PC-9 (cell line): ENCODE data around the gene MACROH2A1. TPM values are rescaled to one million over a fixed set of nuclear protein-coding genes. Genes with fewer than 3 reads are reported as not detected.

Source experiments
- BruUV-seq: library from RNA; stranded (reverse); fragments of 400-500 nt; replicated peaks from 2 replicates; lab custom pipeline; 2021; lab: Mats Ljungman, UMichigan
- CTCF ChIA-PET: fragments of 300-600 bp; sonication (Branson Sonifier 250); formaldehyde crosslinking; loops from one replicate; lab custom pipeline; 2022; ENCODE audit warnings: antibody characterized with exemption; lab: Charles Lee
- POLR2A ChIA-PET: fragments of 300-600 bp; sonication (Branson Sonifier 250); formaldehyde crosslinking; loops from one replicate; lab custom pipeline; 2022; ENCODE audit warnings: antibody characterized with exemption; ENCODE audit not compliant: unreplicated experiment; lab: Charles Lee
- DNase-seq, 2 experiments: peaks; one replicate each; pipeline versions ENCODE4 v3.0.0 to v3.0.0-alpha.2; 2015 to 2022; ENCODE audit warnings: mixed read lengths in 1 of 2
- H2AFZ ChIP-seq: fragments of 200-600 bp; sonication (generic); 2 replicates; pipeline ENCODE4 v1.8.1; 2017; ENCODE audit warnings: antibody characterized with exemption
- H3F3A ChIP-seq: fragments of 200-600 bp; sonication (generic); 2 replicates; pipeline ENCODE4 v1.8.1; 2017; ENCODE audit warnings: antibody characterized with exemption, mild to moderate bottlenecking, low read depth; ENCODE audit not compliant: insufficient read depth
- H3K27ac ChIP-seq: fragments of 200-600 bp; sonication (generic); 2 replicates; pipeline ENCODE4 v1.6.1; 2016; ENCODE audit warnings: mixed run types
- H3K27me3 ChIP-seq: fragments of 200-600 bp; sonication (generic); 2 replicates; pipeline ENCODE4 v1.6.1; 2016; ENCODE audit warnings: low read depth, mixed run types; ENCODE audit not compliant: insufficient read depth
- H3K36me3 ChIP-seq: fragments of 200-600 bp; sonication (generic); 2 replicates; pipeline ENCODE4 v1.6.1; 2016; ENCODE audit warnings: low read depth, mixed run types
- H3K4me1 ChIP-seq: fragments of 200-600 bp; sonication (generic); replicated peaks from 2 replicates; pipeline ENCODE4 v1.6.1; 2016; ENCODE audit warnings: mixed run types; ENCODE audit not compliant: insufficient read depth
- H3K4me2 ChIP-seq: fragments of 200-600 bp; sonication (generic); 2 replicates; pipeline ENCODE4 v1.6.1; 2017; ENCODE audit warnings: mixed run types
- H3K4me3 ChIP-seq: fragments of 200-600 bp; sonication (generic); 2 replicates; pipeline ENCODE4 v1.6.1; 2016; ENCODE audit warnings: mixed run types
- H3K79me2 ChIP-seq: fragments of 200-600 bp; sonication (generic); 2 replicates; pipeline ENCODE4 v1.6.1; 2017; ENCODE audit warnings: low read depth, mixed run types
- H3K9me2 ChIP-seq: fragments of 200-600 bp; sonication (generic); 2 replicates; pipeline ENCODE4 v1.8.1; 2017; ENCODE audit warnings: mild to moderate bottlenecking; ENCODE audit not compliant: insufficient read depth
- H3K9me3 ChIP-seq: fragments of 200-600 bp; sonication (generic); 2 replicates; pipeline ENCODE4 v1.8.1; 2016; ENCODE audit warnings: low read depth; ENCODE audit not compliant: insufficient read depth
- H4K20me1 ChIP-seq: fragments of 200-600 bp; sonication (generic); 2 replicates; pipeline ENCODE4 v1.8.1; 2017; ENCODE audit not compliant: insufficient read depth
- EZH2 ChIP-seq: fragments of 200-600 bp; sonication (generic); IDR thresholded peaks from 2 replicates; pipeline ENCODE4 v1.8.0; 2017; ENCODE audit warnings: antibody characterized with exemption, low read depth
- intact Hi-C: fragments of 100-400 bp; cut with micrococcal nuclease; formaldehyde crosslinking; loops from one replicate; pipeline ENCODE4 v1.10.0; 2022; ENCODE audit not compliant: unreplicated experiment
- total RNA-seq: library from RNA; stranded (reverse); gene quantifications from 2 replicates; pipeline ENCODE4 v1.2.3, GENCODE V29; 2021
- TF ChIP-seq, protein P1 (sequence below): fragments of 200-600 bp; sonication (generic); conservative IDR thresholded peaks from 2 replicates; pipeline ENCODE4 v1.6.1; 2017; ENCODE audit warnings: mixed run types, antibody characterized with exemption, mild to moderate bottlenecking, moderate library complexity

Gene MACROH2A1
- total RNA-seq, 1 experiment from 2014 or later, result 223 TPM

DNA sequence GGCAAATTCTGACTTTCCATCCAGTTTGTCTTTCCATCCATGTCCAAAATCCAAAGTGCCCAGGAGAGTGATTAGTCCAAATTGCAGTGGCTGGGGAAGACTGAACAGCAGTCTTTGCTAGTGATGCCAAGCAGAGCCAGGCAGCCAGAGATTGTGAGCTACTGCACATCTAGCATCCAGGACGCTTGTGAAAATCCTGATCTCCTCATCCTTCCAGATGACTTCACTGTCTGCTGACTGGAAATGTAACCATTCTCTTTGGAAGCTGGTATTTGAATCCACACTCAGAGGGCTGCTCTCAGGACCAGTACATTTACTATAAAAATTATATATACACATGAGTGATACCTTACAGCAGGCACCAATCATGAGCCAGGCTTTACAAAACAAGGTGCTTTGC, 49.6 kb downstream of the MACROH2A1 start:
- Histone ChIP-seq H3K4me3 (no peak overlapping the region), H3K36me3 (peaks cover 12% of the 10 kb centered on the region; the same call in 1 of the 2 replicates), H3K4me1 (no peaks in the 10 kb centered on the region), H3K27me3 (no peaks in the 10 kb centered on the region), H3K79me2 (no peaks in the 10 kb centered on the region), H4K20me1 (peaks cover 29% of the 10 kb centered on the region), H3K27ac (no peak overlapping the region), H3K9me2 (no peaks in the 10 kb centered on the region), H3K9me3 (no peaks in the 10 kb centered on the region), H3K4me2 (no peak overlapping the region), H3F3A (no peaks in the 10 kb centered on the region; the same call in 1 of the 2 replicates), H2AFZ (no peak overlapping the region)
- intact Hi-C loops, result no loop called here
- POLR2A ChIA-PET, result interaction anchor here (0.7 kb wide), 1 partner anchor 129 kb away, joined by 3 read pairs; no protein-coding TSS in a partner anchor
- DNase-seq, result no peak
- TF ChIP-seq, protein P1, sequence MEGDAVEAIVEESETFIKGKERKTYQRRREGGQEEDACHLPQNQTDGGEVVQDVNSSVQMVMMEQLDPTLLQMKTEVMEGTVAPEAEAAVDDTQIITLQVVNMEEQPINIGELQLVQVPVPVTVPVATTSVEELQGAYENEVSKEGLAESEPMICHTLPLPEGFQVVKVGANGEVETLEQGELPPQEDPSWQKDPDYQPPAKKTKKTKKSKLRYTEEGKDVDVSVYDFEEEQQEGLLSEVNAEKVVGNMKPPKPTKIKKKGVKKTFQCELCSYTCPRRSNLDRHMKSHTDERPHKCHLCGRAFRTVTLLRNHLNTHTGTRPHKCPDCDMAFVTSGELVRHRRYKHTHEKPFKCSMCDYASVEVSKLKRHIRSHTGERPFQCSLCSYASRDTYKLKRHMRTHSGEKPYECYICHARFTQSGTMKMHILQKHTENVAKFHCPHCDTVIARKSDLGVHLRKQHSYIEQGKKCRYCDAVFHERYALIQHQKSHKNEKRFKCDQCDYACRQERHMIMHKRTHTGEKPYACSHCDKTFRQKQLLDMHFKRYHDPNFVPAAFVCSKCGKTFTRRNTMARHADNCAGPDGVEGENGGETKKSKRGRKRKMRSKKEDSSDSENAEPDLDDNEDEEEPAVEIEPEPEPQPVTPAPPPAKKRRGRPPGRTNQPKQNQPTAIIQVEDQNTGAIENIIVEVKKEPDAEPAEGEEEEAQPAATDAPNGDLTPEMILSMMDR, result no peak
- no peak for TF ChIP-seq EZH2
- no TSS peak for BruUV-seq
- CTCF ChIA-PET, result interaction anchor here (0.9 kb wide), 1 partner anchor 76 kb away, joined by 3 read pairs; no protein-coding TSS in a partner anchor

DNA sequence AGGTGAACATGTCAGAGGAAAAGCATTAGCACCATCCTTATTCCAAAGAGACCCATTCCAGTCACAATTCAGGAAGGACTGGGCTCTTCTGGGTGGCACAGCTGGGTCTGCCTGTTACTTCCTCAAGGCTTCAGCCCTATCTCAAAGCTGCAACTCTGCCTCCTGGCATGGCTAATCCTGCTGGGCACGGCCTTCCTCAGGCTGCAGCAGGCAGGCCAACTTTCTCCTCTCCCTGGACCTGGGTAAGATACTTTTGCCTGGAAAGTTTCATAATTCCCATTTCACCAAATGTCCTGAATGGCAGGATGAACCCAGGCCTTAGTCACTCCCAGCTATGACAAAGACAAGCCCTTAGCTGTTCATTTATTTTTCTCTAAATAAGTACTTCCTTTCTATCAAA, 50.1 kb downstream of the MACROH2A1 start:
- Histone ChIP-seq H3K27me3 (no peaks in the 10 kb centered on the region), H3K4me3 (no peak overlapping the region), H3F3A (no peaks in the 10 kb centered on the region; the same call in 1 of the 2 replicates), H4K20me1 (peaks cover 23% of the 10 kb centered on the region), H3K4me2 (no peak overlapping the region), H3K79me2 (no peaks in the 10 kb centered on the region), H2AFZ (no peak overlapping the region), H3K36me3 (peaks cover 12% of the 10 kb centered on the region; the same call in 1 of the 2 replicates), H3K27ac (no peak overlapping the region), H3K9me2 (no peaks in the 10 kb centered on the region), H3K9me3 (no peaks in the 10 kb centered on the region), H3K4me1 (no peaks in the 10 kb centered on the region)
- DNase-seq, result no peak
- CTCF ChIA-PET, result no interaction called here
- TF ChIP-seq EZH2, result no peak
- TF ChIP-seq, protein P1, result no peak
- BruUV-seq, result no TSS peak
- intact Hi-C loops, result no loop called here
- POLR2A ChIA-PET, result interaction anchor here (0.7 kb wide), 1 partner anchor 129 kb away, joined by 3 read pairs; no protein-coding TSS in a partner anchor

GRCh38 chr5:135347392-135347791, 51.6 kb downstream of the MACROH2A1 start:
- H4K20me1 ChIP-seq, result peaks cover 23% of the 10 kb centered on the region
- POLR2A ChIA-PET, result no interaction called here
- H3F3A ChIP-seq, result no peaks in the 10 kb centered on the region; the same call in 1 of the 2 replicates
- H3K4me3 ChIP-seq, result no peak overlapping the region
- H3K9me3 ChIP-seq, result no peaks in the 10 kb centered on the region
- no peaks in the 10 kb centered on the region for H3K9me2 ChIP-seq
- DNase-seq, result no peak
- H3K27ac ChIP-seq, result no peak overlapping the region
- H3K4me1 ChIP-seq, result no peaks in the 10 kb centered on the region
- CTCF ChIA-PET, result interaction anchor here (0.6 kb wide), 1 partner anchor 14 kb away, joined by 3 read pairs; no protein-coding TSS in a partner anchor
- intact Hi-C loops, result no loop called here
- no peaks in the 10 kb centered on the region for H3K79me2 ChIP-seq
- no peak for TF ChIP-seq EZH2
- TF ChIP-seq, protein P1, result no peak
- peaks cover 12% of the 10 kb centered on the region; the same call in 1 of the 2 replicates for H3K36me3 ChIP-seq
- no peak overlapping the region for H2AFZ ChIP-seq
- no peak overlapping the region for H3K4me2 ChIP-seq
- no peaks in the 10 kb centered on the region for H3K27me3 ChIP-seq
- no TSS peak for BruUV-seq
